Ureter (tissue), 1 donor: ENCODE measurements around the gene STAG1. TPM values are rescaled to one million over a fixed set of nuclear protein-coding genes. Genes with fewer than 3 reads are reported as not detected.
A peak's percentile ranks its signal among the peaks of the same experiment; 100 is the strongest.
"Not testable (repeated sequence)": the region's sequence is repeated elsewhere in the genome, so short reads cannot be mapped to it uniquely, and the experiment has no call there.

Source experiments
- DNase-seq: peaks from one replicate; pipeline ENCODE4 v3.0.0-alpha.2; 2020; ENCODE audit warnings: low spot score
- total RNA-seq: library from RNA; stranded (reverse); gene quantifications from one replicate; pipeline ENCODE4 v1.2.4, GENCODE V29; 2023
- donor health status: DM: yes; HTN: yes; CAD: no.

STAG1 gene
- total RNA-seq, 1 donor from 2014 or later: 49.7 TPM

GRCh38 chr3:136404056-136404455 lies 348.1 kb downstream of the STAG1 start:
- DNase-seq: no peak

GRCh38 chr3:136396916-136397315 lies 355.3 kb downstream of the STAG1 start:
- DNase-seq: no peak

GRCh38 chr3:136390574-136390973 lies 361.6 kb downstream of the STAG1 start:
- no peak for DNase-seq

- no peak for DNase-seq
These were observed 365.1 kb downstream of the STAG1 start for GRCh38 chr3:136387031-136387430.

- DNase-seq: no peak
These were observed 366.7 kb downstream of the STAG1 start for GRCh38 chr3:136385457-136385856.

GRCh38 chr3:136381051-136381450 lies 371.1 kb downstream of the STAG1 start:
- DNase-seq: no peak

- no peak for DNase-seq
These were observed 371.6 kb downstream of the STAG1 start for GRCh38 chr3:136380530-136380929.

GRCh38 chr3:136378011-136378410 lies 374.2 kb downstream of the STAG1 start:
- no peak for DNase-seq

- DNase-seq: no peak
These were observed 374.7 kb downstream of the STAG1 start for GRCh38 chr3:136377508-136377907.

- DNase-seq: not testable (repeated sequence)
These were observed 376.4 kb downstream of the STAG1 start for GRCh38 chr3:136375800-136376199.

- DNase-seq: no peak
These were observed 385.9 kb downstream of the STAG1 start for GRCh38 chr3:136366289-136366688.

- DNase-seq: no peak
These were observed 398.7 kb downstream of the STAG1 start for GRCh38 chr3:136353461-136353860.

GRCh38 chr3:136351905-136352304 lies 400.3 kb downstream of the STAG1 start:
- no peak for DNase-seq

GRCh38 chr3:136351351-136351750 lies 400.8 kb downstream of the STAG1 start:
- DNase-seq: no peak

GRCh38 chr3:136350557-136350956 lies 401.6 kb downstream of the STAG1 start:
- no peak for DNase-seq

- no peak for DNase-seq
These were observed 402.0 kb downstream of the STAG1 start for GRCh38 chr3:136350132-136350531.

- DNase-seq: no peak
These were observed 405.7 kb downstream of the STAG1 start for GRCh38 chr3:136346486-136346885.

- DNase-seq: peak; percentile 89
These were observed 408.2 kb downstream of the STAG1 start for GRCh38 chr3:136343873-136344555.

- no peak for DNase-seq
These were observed 408.7 kb downstream of the STAG1 start for GRCh38 chr3:136343446-136343845.

GRCh38 chr3:136336329-136337100 lies 415.7 kb downstream of the STAG1 start:
- DNase-seq: no peak

- DNase-seq: not testable (repeated sequence)
These were observed 417.5 kb downstream of the STAG1 start for GRCh38 chr3:136334726-136335125.

GRCh38 chr3:136334209-136334608 lies 418.0 kb downstream of the STAG1 start:
- DNase-seq: no peak

- no peak for DNase-seq
These were observed 419.4 kb downstream of the STAG1 start for GRCh38 chr3:136332776-136333175.
